Aorta (tissue), 5 donors: ENCODE measurements around the gene FTO. TPM values are rescaled to one million over a fixed set of nuclear protein-coding genes. Genes with fewer than 3 reads are reported as not detected.

Experiments
- ATAC-seq: fragments of 200-7000 bp; cut with Tn5 transposase; one replicate; pipeline ENCODE4 v1.9.1; 2022; ENCODE audit warnings: moderate library complexity; ENCODE audit not compliant: low FRiP score
- DNase-seq, 2 donors: peaks; one replicate each; pipeline ENCODE4 v3.0.0-alpha.2; 2020
- H3K27ac ChIP-seq, 2 donors: one replicate each; pipeline ENCODE4 v1.5.1; 2013; ENCODE audit warnings: low read length in 2 of 2, mild to moderate bottlenecking in 2 of 2, moderate library complexity in 2 of 2, control low read depth in 1 of 2, inconsistent platforms in 1 of 2, low read depth in 1 of 2
- H3K27me3 ChIP-seq, 2 donors: one replicate each; pipeline ENCODE4 v1.6.1; 2013; ENCODE audit warnings: control low read depth in 1 of 2, low read length in 1 of 2, mild to moderate bottlenecking in 1 of 2, moderate library complexity in 1 of 2; ENCODE audit not compliant: insufficient read depth in 2 of 2, control insufficient read depth in 1 of 2
- H3K36me3 ChIP-seq, 2 donors: one replicate each; pipeline ENCODE4 v1.6.1; 2013; ENCODE audit warnings: control low read depth in 1 of 2, low read length in 1 of 2, mild to moderate bottlenecking in 1 of 2; ENCODE audit not compliant: insufficient read depth in 2 of 2, control insufficient read depth in 1 of 2
- H3K4me1 ChIP-seq, 2 donors: one replicate each; pipeline ENCODE4 v1.6.1; 2013; ENCODE audit warnings: low read length in 2 of 2, control low read depth in 1 of 2, mild to moderate bottlenecking in 1 of 2, moderate library complexity in 1 of 2; ENCODE audit not compliant: insufficient read depth in 2 of 2, control insufficient read depth in 1 of 2
- H3K4me3 ChIP-seq, 2 donors: one replicate each; pipeline ENCODE4 v1.5.1; 2013; ENCODE audit warnings: low read length in 2 of 2, control low read depth in 1 of 2, mild to moderate bottlenecking in 1 of 2
- H3K9me3 ChIP-seq: one replicate; pipeline ENCODE4 v1.6.1; 2013; ENCODE audit warnings: mild to moderate bottlenecking, low read length; ENCODE audit not compliant: control insufficient read depth
- WGBS, 2 donors: extraction: QIAGEN DNeasy Blood & Tissue Kit; methylation state at CpG; one replicate each; pipeline ENCODE4 v1.1.7; 2013; 5-methylcytosine and 5-hydroxymethylcytosine counted together
- intact Hi-C, 2 donors: fragments of 100-400 bp; cut with DNase I; formaldehyde crosslinking; loops; one replicate each; pipeline versions ENCODE4 v1.14.2 to v1.15.0; 2022
- polyA plus RNA-seq, 2 donors: library from polyadenylated mRNA; stranded (reverse); fragments of 200-250 nt; gene quantifications; one replicate each; pipeline ENCODE4 v1.2.3, GENCODE V29; 2013
- total RNA-seq, 2 donors: library from RNA; stranded (reverse); fragmentation: NEBNext Ultra II Directional; extraction: Animal tissue kit (Norgen Biotek cat#: 25700); gene quantifications; one replicate each; pipeline ENCODE4 v1.2.1, GENCODE V29; 2021
- donor health status: healthy with polysubstance abuse.
- donor health status: Bipolar disorder and iron deficiency.
- donor health status: DM: no; HTN: no; CAD: no.
- donor health status: DM: no; HTN: no; CAD: no.
- donor health status: DM: yes; HTN: yes; CAD: no.

FTO gene
- total and polyA plus RNA-seq, 4 donors = 17.9 to 97.7 (median 55.6) TPM

GRCh38 chr16:54055191-54055590 lies 351.2 kb downstream of the FTO start:
- no peaks in the 10 kb centered on the region for H3K9me3 ChIP-seq
- no peaks in the 10 kb centered on the region for H3K4me1 ChIP-seq
- no peaks in the 10 kb centered on the region for H3K27me3 ChIP-seq
- H3K27ac ChIP-seq = no peak overlapping the region
- ATAC-seq (no peak), DNase-seq (no peak)
- H3K4me3 ChIP-seq = no peak overlapping the region
- H3K36me3 ChIP-seq = peaks cover 0 to 2% of the 10 kb centered on the region in 2 donors
- WGBS, 2 donors = 90 to 94% methylated on average over 4 of the region's 4 CpGs
- intact Hi-C loops = no loop called here

- H3K27ac ChIP-seq = no peak overlapping the region
- no peak for ATAC-seq
- WGBS, 2 donors = 96 to 99% methylated on average over 3 of the region's 3 CpGs
- H3K36me3 ChIP-seq = peaks cover 0 to 2% of the 10 kb centered on the region in 2 donors
- intact Hi-C loops = no loop called here
- no peak for DNase-seq
- no peaks in the 10 kb centered on the region for H3K27me3 ChIP-seq
- no peak overlapping the region for H3K4me3 ChIP-seq
- H3K4me1 ChIP-seq = no peaks in the 10 kb centered on the region
- no peaks in the 10 kb centered on the region for H3K9me3 ChIP-seq
These were observed 351.9 kb downstream of the FTO start for GRCh38 chr16:54055864-54056263.

- H3K4me1 ChIP-seq = no peaks in the 10 kb centered on the region
- ATAC-seq = no peak
- intact Hi-C loops = no loop called here
- no peak overlapping the region for H3K27ac ChIP-seq
- H3K27me3 ChIP-seq = no peaks in the 10 kb centered on the region
- DNase-seq = no peak
- 92 to 96% methylated on average over 3 of the region's 3 CpGs for WGBS, 2 donors
- no peak overlapping the region for H3K4me3 ChIP-seq
- no peaks in the 10 kb centered on the region for H3K9me3 ChIP-seq
- peaks cover 0 to 2% of the 10 kb centered on the region in 2 donors for H3K36me3 ChIP-seq
These were observed 353.0 kb downstream of the FTO start for GRCh38 chr16:54056921-54057320.

- intact Hi-C loops = no loop called here
- Histone ChIP-seq H3K36me3 (peaks cover 0 to 2% of the 10 kb centered on the region in 2 donors), H3K27ac (no peak overlapping the region), H3K9me3 (no peaks in the 10 kb centered on the region), H3K27me3 (no peaks in the 10 kb centered on the region), H3K4me1 (no peaks in the 10 kb centered on the region), H3K4me3 (no peak overlapping the region)
- WGBS, 2 donors = 83 to 87% methylated on average over 6 of the region's 6 CpGs
- ATAC-seq (no peak), DNase-seq (no peak)
These were observed 355.4 kb downstream of the FTO start for GRCh38 chr16:54059319-54059718.

GRCh38 chr16:54060599-54061421 lies 356.9 kb downstream of the FTO start:
- Histone ChIP-seq H3K27ac (no peak overlapping the region), H3K36me3 (no peaks in the 10 kb centered on the region), H3K9me3 (no peaks in the 10 kb centered on the region), H3K4me3 (no peak overlapping the region), H3K27me3 (no peaks in the 10 kb centered on the region), H3K4me1 (no peaks in the 10 kb centered on the region)
- ATAC-seq (no peak), DNase-seq (no peak)
- 87 to 93% methylated on average over 10 of the region's 10 CpGs for WGBS, 2 donors
- intact Hi-C loops = no loop called here

- DNase-seq = no peak
- Histone ChIP-seq H3K27ac (no peak overlapping the region), H3K9me3 (no peaks in the 10 kb centered on the region), H3K36me3 (no peaks in the 10 kb centered on the region), H3K4me3 (no peak overlapping the region), H3K27me3 (no peaks in the 10 kb centered on the region), H3K4me1 (no peaks in the 10 kb centered on the region)
- intact Hi-C loops = no loop called here
- no peak for ATAC-seq
- WGBS, 2 donors = 96 to 97% methylated on average over 6 of the region's 6 CpGs
These were observed 357.5 kb downstream of the FTO start for GRCh38 chr16:54061454-54061853.

- Histone ChIP-seq H3K27me3 (no peaks in the 10 kb centered on the region), H3K4me3 (no peak overlapping the region), H3K9me3 (no peaks in the 10 kb centered on the region), H3K4me1 (no peaks in the 10 kb centered on the region), H3K27ac (no peak overlapping the region), H3K36me3 (no peaks in the 10 kb centered on the region)
- no peak for ATAC-seq
- no peak for DNase-seq
- intact Hi-C loops = no loop called here
- 79 to 84% methylated on average over 13 of the region's 13 CpGs for WGBS, 2 donors
These were observed 358.7 kb downstream of the FTO start for GRCh38 chr16:54062361-54063278.

GRCh38 chr16:54063279-54063773 lies 359.4 kb downstream of the FTO start:
- no peaks in the 10 kb centered on the region for H3K9me3 ChIP-seq
- no peak overlapping the region for H3K27ac ChIP-seq
- intact Hi-C loops = no loop called here
- no peaks in the 10 kb centered on the region for H3K27me3 ChIP-seq
- 93 to 96% methylated on average over 10 of the region's 10 CpGs for WGBS, 2 donors
- DNase-seq = no peak
- no peak overlapping the region for H3K4me3 ChIP-seq
- H3K4me1 ChIP-seq = no peaks in the 10 kb centered on the region
- no peaks in the 10 kb centered on the region for H3K36me3 ChIP-seq
- ATAC-seq = no peak
